Stimulated activated CD8-positive, alpha-beta memory T cell treated with anti-CD3 and anti-CD28 coated beads, Interleukin-7, amount 100 ng/mL, for 4 hours (primary cell): ENCODE results near the gene COA1.
"Not testable (repeated sequence)": the region's sequence is repeated elsewhere in the genome, so short reads cannot be mapped to it uniquely, and the experiment has no call there.

ENCODE experiments used
- DNase-seq, 2 donors: peaks; one replicate each; pipeline ENCODE4 v3.0.0-alpha.2; 2020; ENCODE audit warnings: low read depth in 2 of 2

The COA1 gene

DNA sequence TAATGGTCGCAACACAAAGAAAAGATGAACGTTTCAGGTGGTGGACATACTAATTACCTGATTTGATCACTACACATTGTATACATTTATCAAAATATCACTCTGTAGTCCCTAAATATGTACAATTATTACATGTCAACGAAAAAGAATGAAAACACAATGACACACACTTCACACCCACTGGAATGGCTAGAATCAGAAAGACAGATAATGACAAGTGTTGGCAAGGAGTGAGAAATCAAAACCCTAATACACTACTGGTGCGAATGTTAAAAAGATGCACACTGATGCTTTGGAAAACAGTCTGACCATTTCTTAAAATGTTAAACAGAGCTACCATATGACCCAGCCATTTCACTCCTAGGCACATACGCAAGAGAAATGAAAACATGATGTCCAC, 2.3 kb downstream of the COA1 start:
- DNase-seq = no peak

DNA sequence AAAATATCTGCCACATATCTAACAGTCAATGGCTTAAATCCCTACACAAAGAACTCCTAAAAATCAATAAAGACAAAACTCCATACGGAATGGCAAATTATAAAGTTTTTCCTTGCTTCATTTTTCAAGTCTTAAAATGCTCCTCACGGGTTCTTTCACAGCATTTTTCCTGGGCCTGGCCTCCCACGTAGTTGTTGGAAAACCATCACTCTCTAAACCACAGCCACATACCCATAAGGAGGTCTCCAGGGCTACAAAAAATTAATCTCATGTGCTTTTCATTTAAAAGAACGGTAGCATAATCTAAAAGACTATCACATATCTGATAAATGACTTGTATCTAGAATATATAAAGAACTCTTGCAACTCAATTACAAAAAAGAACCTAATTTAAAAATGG, 2.9 kb downstream of the COA1 start:
- no peak for DNase-seq

DNA sequence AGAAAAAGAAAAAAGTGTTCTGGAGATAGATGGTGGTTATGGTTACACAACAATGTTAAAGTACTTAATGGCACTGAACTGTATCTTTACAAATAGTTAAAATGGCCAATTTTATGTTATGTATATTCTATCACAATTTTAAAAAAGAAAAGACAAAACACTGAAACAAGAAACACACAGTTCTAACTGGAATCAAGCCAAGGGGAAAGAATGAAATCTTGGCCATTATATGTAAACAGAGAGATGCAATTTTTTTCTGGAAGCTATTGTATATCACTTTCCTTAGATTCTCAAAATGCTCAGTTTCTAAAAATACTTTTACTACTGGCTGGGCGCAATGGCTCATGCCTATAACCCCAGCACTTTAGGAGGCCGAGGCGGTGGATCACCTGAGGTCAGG, 4.1 kb downstream of the COA1 start:
- DNase-seq = no peak

DNA sequence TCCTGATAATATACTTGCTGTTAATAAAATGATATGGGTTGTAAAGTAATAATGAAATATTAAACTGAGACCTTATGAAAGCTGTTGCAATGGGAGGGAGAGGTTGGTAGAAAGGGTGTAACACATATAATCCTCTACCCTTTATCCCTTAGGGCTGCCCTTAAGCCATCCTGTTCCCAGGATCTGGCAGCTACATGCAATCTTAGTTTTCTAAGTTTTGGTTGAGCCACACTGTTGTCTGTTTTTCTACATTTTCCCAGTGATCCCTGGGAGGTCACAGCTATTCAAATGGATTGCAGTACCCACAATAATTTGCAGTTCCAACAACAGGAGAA, 6.3 kb downstream of the COA1 start:
- no peak for DNase-seq

DNA sequence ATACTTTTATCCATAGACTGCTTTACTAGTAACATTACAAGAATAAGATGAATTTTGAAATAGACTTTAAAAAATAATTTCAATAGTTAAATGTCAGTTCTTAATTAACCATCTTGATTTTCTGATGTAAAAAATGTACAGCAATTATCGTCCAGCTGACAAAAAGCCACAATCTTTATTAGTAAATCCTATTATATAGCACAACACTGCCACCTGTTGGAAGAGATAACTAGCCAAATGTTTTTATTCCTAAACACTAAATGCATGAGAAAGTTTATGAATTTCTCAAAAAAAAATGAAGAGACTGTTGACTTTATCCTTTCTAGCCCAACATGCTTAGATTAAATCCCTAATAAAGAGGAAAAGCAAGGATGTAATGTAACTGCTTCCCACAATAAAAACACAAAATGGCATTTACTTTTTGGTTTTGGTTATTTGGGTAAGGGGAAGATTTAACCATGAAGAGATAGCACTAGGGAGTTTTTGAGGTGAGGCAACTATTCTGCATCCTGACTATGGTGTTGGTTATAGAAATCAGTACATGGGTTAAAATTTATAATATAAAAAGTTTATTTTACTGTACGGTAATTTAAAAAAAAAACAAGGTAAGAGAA, 8.0 kb downstream of the COA1 start:
- DNase-seq = no peak

DNA sequence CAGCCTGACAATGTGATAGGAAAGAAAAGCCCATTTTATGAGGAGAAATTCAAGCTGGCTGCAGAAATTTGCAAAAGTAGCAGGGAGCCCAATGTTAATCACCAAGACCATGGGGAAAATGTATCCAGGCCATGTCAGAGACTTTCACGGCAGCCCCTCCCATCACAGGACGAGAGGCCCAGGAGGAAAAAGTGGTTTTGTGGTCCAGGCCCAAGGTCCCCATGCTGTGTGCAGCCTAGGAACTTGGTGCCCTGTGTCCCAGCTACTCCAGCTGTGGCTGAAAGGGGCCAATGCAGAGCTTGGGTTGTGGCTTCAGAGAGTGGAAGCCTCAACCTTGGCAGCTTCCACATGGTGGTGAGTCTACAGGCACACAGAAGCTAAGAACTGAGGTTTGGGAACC, 12.7 kb downstream of the COA1 start:
- no peak for DNase-seq

DNA sequence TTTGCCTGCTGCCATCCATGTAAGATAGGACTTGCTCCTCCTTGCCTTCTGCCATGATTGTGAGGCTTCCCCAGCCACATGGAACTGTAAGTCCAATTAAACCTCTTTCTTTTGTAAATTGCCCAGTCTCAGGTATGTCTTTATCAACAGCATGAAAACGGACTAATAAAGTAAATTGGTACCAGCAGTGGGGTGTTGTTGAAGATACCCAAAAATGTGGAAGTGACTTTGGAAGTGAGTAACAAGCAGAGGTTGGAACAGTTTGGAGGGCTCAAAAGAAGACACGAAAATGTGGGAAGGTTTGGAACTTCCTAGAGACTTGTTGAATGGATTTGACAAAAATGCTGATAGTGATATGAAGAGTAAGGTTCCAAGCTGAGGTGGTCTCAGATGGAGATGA, 13.4 kb downstream of the COA1 start:
- not testable (repeated sequence) for DNase-seq

DNA sequence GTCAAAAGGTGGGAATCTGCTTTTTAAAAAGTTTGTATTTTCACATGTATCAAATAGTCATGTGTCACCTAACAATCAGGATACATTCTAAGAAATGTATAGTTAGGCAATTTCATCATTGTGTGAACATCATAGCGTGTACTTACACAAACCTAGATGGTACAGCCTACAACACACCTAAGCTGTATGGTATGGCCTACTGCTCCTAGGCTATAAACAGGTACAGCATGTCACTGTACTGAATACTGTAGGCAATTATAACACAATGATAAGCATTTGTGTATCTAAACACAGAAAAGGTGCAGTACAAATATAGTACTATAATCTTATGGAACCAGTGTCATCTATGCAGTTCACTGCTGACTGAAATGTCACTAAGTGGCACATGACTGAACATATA, 17.8 kb downstream of the COA1 start:
- no peak for DNase-seq

DNA sequence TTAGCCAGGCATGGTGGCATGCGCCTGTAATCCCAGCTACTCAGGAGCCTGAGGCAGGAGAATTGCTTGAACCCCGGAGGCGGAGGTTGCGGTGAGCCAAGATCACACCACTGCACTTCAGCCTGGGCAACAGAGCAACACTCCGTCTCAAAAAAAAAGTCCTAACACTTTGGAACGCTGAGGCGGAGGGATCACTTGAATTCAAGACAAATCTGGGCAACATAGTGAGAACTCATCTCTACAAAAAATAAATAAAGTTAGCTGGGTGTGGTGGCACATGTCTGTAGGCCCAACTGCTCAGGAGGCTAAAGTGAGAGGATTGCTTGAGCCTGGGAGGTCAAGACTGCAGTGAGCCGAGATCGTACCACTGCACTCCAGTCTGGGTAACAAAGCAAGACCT, 21.3 kb downstream of the COA1 start:
- not testable (repeated sequence) for DNase-seq

DNA sequence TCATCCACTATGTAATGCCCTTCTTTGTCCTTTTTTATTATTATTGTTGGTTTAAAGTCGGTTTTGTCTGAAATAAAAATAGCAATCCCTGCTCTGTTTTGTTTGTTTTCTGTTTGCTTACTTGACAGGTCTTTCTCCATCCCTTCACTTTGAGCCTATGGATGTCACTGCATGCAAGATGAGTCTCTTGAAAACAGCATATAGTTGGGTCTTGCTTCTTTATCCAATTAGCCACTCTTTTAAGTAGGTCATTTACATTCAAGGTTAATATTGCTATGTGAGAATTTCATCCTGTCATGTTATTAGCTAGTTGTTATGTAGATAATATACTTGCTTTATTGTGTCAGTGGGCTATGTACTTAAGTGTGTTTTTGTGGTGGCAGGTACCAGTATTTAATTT, 25.8 kb downstream of the COA1 start:
- no peak for DNase-seq

DNA sequence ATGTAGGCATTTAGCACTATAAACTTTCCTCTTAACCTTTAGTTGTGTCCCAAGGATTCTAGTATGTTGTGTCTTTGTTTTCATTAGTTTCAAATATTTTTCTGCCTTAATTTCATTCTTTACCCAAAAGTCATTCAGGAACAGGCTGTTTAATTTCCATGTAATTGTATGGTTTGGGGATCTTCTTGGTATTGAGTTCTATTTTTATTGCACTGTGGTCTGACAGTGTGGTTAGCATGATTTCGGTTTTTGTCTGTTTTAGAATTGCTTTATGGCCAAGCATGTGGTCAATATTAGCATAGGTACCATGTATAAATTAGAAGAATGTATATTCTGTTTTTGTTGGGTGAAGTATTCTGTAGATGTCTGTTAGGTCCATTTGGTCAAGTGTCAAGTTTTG, 26.3 kb downstream of the COA1 start:
- no peak for DNase-seq

DNA sequence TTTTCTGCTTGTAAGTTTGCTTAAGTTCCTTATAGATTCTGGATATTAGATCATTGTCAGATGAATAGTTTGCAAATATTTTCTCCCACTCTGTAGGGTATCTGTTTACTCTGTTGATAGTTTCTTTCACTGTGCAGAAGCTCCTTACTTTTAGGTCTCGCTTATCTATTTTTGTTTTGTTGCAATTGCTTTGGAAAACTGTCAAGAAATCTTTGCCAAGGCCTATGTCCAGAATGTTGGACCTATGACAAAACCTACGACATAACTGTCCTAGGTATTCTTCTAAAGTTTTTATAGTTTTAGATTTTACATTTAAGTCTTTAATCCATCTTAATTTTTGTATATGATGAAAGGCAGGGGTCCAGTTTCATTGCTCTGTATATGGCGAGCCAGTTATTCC, 27.4 kb downstream of the COA1 start:
- no peak for DNase-seq

DNA sequence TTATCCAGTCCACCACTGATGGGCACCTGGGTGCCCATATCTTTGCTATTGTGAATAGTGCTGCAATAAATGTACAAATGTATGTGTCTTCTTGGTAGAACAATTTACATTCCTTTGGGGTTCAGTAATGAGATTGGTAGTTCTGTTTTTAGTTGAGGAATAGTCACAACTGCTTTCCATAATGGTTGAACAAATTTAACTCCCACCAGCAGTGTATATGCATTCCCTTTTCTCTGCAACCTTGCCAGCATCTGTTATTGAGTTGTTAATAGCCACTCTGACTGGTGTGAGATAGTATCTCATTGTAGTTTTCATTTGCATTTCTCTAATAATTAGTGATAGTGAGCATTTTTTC, 27.8 kb downstream of the COA1 start:
- no peak for DNase-seq

DNA sequence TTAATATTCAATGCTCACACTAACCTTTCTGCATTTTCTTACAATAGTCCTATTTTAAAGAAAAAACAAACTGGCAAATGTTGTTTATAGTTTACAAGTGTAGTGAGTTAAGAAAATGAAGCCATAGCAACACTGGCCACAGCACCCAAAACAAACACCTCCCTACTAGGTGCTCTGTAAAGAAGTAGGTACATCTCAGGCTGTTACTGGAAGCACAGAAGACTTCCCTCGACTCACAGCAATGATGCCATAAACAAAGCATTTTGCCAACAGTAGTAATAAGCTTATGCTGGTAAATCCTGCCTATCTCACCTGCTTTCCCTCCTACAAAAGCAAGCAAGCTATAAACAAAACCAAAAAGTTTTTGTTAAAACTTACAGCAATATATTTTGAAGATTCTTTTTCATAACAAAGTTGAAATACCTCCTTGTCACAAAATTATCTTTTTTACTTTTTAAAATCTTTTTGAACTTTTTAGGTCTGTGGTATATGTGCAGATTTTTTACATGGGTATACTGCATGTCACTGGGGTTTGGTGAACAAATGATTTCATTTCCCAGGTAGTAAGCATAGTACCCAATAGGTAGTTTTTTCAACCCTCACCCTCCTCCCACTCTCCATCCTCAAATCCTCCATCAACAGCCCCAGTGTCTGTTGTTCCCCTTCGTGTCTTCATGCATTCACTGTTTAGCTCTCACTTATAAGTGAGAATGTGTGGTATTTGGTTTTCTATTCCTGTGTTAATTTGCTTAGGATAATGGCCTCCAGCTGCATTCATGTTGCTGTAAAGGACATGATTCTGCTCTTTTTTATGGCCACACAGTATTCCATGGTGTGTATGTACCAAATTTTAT, 28.4 kb downstream of the COA1 start:
- no peak for DNase-seq

DNA sequence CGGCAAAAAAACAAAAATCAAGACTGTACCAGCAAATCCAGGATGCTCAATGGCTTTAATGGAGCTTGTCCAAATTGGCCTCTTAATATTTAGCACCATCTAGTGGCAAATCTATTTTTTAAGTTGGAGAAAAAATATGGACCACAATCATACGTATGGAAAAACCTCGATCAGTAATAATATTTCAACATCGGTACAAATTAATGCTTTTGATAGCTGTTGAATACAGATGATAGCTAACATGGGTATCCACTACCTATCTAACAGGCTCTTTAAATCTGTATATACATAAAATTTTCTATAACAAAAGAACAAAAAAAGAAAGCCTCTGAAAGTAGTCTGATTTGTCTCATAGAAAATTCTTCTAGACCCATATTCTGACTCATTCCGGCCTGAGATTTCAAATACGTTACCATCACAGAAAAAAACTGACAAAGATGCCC, 29.2 kb downstream of the COA1 start:
- no peak for DNase-seq

DNA sequence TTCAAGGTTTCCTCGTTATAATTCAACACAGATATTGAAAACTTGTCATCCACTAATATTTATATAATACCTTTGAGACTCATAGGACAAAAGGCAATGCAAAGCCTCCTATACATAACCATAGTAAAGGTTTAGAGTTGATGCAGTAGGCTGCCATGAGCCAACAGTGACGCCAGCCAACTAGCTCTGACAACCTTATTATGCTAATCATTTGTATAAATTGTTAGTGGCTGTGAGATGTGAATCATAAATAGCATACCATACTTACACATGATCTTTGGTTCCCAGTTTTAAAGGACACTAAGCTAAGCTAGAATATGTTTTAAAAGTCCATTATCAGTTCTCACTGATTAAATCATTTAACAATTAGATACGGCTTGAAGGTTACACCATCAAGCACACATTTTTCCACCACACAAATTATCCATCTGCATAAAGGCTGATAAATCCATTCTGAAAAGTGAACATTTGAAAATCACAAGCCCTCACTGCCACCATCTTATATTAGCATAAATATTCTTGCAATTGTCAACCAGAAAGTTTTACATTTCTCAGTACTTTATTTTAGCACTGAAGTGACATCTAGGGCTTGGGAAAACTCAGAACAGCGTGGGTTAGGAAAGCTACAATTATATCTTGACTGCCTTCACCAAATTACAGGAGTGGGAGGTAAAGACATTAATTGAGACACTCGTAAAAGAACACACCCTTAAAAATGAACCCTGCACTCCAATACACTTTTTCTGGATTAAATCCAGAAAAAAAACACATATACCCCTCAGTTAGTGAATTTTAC, 30.7 kb downstream of the COA1 start:
- no peak for DNase-seq

DNA sequence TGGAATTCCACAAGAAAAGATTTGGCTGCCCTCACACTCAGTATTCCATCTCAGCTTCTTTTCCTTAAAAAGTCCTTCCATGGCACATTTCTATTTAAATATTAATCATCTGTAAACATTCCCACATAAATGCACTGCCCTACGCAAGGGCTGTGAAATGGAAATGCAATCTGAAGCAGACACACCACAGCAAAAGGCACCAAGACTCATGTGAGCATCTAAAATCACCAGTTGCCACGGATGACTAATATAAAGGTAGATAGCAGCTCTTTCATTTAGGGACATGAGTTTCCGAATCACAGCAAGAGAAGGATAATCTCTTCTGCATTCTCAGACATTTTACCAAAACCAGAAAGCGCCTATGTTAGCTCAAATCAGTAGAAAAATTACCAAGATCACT, 31.6 kb downstream of the COA1 start:
- no peak for DNase-seq

DNA sequence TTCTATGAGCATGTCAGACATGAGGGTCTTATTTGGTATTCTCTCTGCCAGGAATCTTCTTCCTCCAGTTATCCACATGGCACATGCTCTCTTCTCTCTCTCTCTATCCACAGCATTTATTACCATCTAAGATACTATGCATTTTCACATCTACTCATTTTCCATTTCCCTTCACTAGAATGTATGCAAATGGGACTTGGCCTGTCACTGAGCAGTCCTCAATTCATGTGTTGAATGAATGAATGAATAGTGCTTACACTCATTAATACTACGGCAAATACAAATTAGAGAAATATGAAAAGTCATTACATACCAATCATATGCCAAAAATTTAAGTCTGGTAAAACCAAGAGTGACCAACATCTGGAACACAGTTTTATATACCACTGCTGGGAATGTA, 34.0 kb downstream of the COA1 start:
- no peak for DNase-seq

DNA sequence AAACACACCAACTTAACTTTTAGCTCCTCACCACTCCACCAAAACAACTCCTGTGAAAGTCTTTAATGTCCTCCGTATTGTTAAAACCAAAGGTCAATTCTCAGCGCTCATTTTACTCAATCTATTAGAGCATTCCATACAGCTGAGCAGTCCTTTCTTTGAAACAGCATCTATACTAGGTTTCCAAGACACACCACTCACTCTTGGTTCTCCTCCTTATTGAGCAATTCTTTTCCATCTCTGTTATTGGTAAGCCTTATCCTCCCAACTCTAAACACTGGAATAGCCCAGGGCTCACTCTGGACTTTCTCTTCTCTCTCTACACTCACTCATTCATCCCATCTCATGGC, 34.9 kb downstream of the COA1 start:
- DNase-seq = no peak

DNA sequence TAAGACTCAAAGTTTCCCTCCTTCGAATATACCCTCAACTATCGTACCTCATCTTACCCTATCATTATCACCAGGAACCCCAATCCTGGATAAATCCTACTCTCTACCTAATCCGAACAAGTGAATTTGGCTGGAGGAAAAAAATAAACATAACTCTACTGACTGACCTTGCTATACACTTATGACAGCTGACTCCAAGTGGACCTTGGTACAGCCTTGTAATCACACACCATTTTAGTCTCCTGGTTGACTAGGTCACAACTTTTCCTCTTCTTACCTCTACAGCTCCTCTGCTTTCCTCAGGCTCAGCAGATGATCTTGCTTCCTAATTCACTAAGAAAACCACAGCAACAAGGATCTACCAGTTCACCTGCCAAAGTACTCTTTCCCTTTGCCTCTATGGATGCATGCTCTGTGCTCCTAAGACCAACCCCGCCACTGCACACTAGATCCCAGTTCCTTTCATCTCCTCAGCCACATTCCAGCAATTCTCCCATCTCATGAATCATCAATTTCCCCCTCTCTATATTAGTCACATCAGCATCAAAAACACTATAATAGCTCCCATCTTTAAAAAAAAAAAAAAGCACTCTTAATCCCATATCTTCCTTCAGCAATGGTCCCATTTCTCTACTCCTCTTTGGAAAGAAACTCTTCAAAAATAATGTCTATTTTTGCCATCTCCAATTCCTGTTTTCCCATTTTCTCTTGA, 35.5 kb downstream of the COA1 start:
- DNase-seq = no peak

DNA sequence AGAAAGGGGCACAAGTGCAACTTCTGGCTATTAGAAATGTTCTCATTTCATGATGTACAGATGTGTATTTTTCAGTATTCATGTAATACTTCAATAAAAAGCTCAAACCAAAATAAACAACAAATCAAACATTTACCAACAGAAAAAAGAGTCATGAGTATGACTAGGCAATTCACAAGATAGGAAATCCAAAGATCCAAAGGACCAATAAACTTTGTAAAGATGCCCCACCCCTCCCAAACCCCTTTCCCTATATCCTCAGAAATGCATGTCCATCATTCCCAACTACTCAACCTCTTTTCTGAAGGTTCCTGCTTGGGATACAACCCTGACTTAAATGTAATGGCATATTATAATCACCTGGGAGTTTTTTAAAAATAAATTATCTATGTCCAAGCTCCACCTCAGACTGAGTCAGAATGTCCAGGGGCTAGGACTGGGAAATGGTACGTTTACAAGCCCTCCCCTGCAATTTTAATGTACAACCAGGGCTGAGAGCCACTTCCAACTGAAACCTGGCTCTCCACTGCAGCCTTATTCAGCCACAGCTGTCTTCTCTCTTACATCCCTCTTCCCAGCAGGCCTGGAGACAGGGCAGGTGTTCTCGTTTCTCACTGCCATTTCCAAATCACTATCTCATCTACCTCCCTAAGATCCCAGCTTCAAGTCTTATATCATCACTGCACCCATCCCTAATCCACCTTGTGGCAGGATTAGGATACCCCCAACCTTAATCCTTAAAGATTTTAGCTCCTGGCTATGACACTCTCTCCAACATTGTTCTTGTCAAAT, 36.5 kb downstream of the COA1 start:
- no peak for DNase-seq

DNA sequence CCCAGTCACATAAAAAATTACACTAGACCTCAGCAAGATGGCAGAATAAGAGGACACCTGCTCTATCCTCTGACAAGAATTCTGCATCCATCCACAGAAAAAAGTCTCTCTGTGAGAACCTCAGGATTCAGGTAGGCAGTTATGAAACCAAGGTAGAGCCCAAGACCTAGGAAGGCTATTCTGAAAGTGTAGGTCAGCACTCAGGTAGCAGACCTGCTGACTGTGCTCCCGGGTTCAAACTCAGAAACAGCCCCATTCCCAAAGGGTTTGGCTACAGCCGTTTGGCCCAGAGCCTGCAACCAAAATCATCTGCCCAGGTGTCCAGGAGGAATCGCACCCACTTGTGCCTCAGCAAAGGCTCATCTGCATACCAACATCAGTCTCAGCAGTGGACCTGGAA, 37.7 kb downstream of the COA1 start:
- no peak for DNase-seq
